ENCODE data around the gene PIK3C3. TPM values are rescaled to one million over a fixed set of nuclear protein-coding genes. Genes with fewer than 3 reads are reported as not detected.
A peak's percentile ranks its signal among the peaks of the same experiment; 100 is the strongest.

PIK3C3 gene
- polyA plus RNA-seq, 1 of the 3 experiments (the other 2 are of a cell fraction): 26.9 TPM

GRCh38 chr18:42041793-42042192, 86.8 kb downstream of the PIK3C3 start:
- H2AFZ ChIP-seq (ENCODE audit: low read depth): no peak overlapping the region
- WGBS (ENCODE audit: low lambda C conversion rate): 94% methylated on average over 1 of the region's 1 CpG
- H3F3A ChIP-seq (replicated peaks; ENCODE audit: insufficient read depth): peaks cover 40% of the 10 kb centered on the region
- no peak overlapping the region for H3K4me3 ChIP-seq (ENCODE audit: low read depth in 2 of 2, low read length in 1 of 2)
- ChIA-PET CTCF (interaction anchor here (1.9 to 6.7 kb wide), 3 partner anchors 9 to 15 kb away, joined by 4 to 54 read pairs (median 22); no protein-coding TSS in a partner anchor), POLR2A (no interaction called here)
- DNase-seq: no peak
- no peaks in the 10 kb centered on the region for H3K27me3 ChIP-seq (ENCODE audit: insufficient read depth)
- no peaks in the 10 kb centered on the region for H3K9me2 ChIP-seq
- H3K4me1 ChIP-seq (ENCODE audit: control insufficient read depth in 1 of 2, insufficient read depth in 2 of 2, low read depth in 1 of 2, low read length in 1 of 2): peaks cover 3 to 21% of the 10 kb centered on the region in 2 experiments; a peak in 2 of 4 replicates
- H3K36me3 ChIP-seq (replicated peaks in 1 of 2; ENCODE audit: control insufficient read depth in 1 of 2, insufficient read depth in 2 of 2, low read length in 1 of 2): peaks cover 71 to 81% of the 10 kb centered on the region in 2 experiments
- H3K9me3 ChIP-seq: no peaks in the 10 kb centered on the region
- H3K27ac ChIP-seq (ENCODE audit: low read depth in 2 of 2, low read length in 1 of 2): no peak overlapping the region
- TF ChIP-seq EZH2phosphoT487 (IDR thresholded peaks at IDR 0.05; ENCODE audit: borderline replicate concordance, low read depth): no peak
- no peaks in the 10 kb centered on the region for H4K20me1 ChIP-seq (ENCODE audit: insufficient read depth)
- H3K9ac ChIP-seq: no peak overlapping the region
- H3K4me2 ChIP-seq: no peak overlapping the region
- H3K79me2 ChIP-seq (ENCODE audit: insufficient read depth): no peaks in the 10 kb centered on the region

- H3F3A ChIP-seq (replicated peaks; ENCODE audit: insufficient read depth): peaks cover 22% of the 10 kb centered on the region
- H3K9me3 ChIP-seq: no peaks in the 10 kb centered on the region
- H3K27me3 ChIP-seq (ENCODE audit: insufficient read depth): no peaks in the 10 kb centered on the region
- no peak overlapping the region for H3K4me3 ChIP-seq (ENCODE audit: low read depth in 2 of 2, low read length in 1 of 2)
- H3K9me2 ChIP-seq: no peaks in the 10 kb centered on the region
- H3K36me3 ChIP-seq (replicated peaks in 1 of 2; ENCODE audit: control insufficient read depth in 1 of 2, insufficient read depth in 2 of 2, low read length in 1 of 2): peaks cover 70 to 80% of the 10 kb centered on the region in 2 experiments
- TF ChIP-seq GATA2 (CRISPR knock-in tag; IDR thresholded peaks at IDR 0.05) (no peak), GABPA (IDR thresholded peaks at IDR 0.05; ENCODE audit: low read depth) (no peak), CTCF (IDR thresholded peaks at IDR 0.05) (no peak), PBX3 (IDR thresholded peaks at IDR 0.05) (no peak), RCOR1 (IDR thresholded peaks at IDR 0.05; ENCODE audit: low read length) (no peak), FOSL2 (IDR thresholded peaks at IDR 0.05; ENCODE audit: borderline replicate concordance, low read depth) (no peak), ELF1 (IDR thresholded peaks at IDR 0.05) (no peak), POLR2AphosphoS5 (IDR thresholded peaks at IDR 0.05; ENCODE audit: low read depth, low read length) (no peak), CHD2 (IDR thresholded peaks at IDR 0.05; ENCODE audit: low read length, partially characterized antibody) (no peak), RXRA (IDR thresholded peaks at IDR 0.05; ENCODE audit: borderline replicate concordance, low read depth) (no peak), FOXM1 (IDR thresholded peaks at IDR 0.05; ENCODE audit: low read depth) (no peak), NRF1 (IDR thresholded peaks at IDR 0.05; ENCODE audit: low read depth, low read length) (no peak), REST (IDR thresholded peaks at IDR 0.05; ENCODE audit: low read depth, low read length) (no peak), MXI1 (IDR thresholded peaks at IDR 0.05; ENCODE audit: low read depth, low read length) (no peak), SIN3A (IDR thresholded peaks at IDR 0.05; ENCODE audit: borderline replicate concordance, low read depth, low read length) (no peak), TEAD4 (IDR thresholded peaks at IDR 0.05; ENCODE audit: borderline replicate concordance, insufficient read depth) (no peak), MAX (IDR thresholded peaks at IDR 0.05; ENCODE audit: low read depth) (no peak), IRF3 (IDR thresholded peaks at IDR 0.05; ENCODE audit: low read depth, low read length) (no peak), MEF2A (IDR thresholded peaks at IDR 0.05; ENCODE audit: borderline replicate concordance, low read depth) (no peak)
- ChIA-PET CTCF (interaction anchor here (0.8 to 1.5 kb wide), 2 partner anchors 17 to 21 kb away, joined by 3 to 7 read pairs; no protein-coding TSS in a partner anchor), POLR2A (no interaction called here)
- H3K27ac ChIP-seq (ENCODE audit: low read depth in 2 of 2, low read length in 1 of 2): peak overlapping the region in 1 of 2 experiments; percentile 18; a peak in 1 of 4 replicates
- no peak for DNase-seq
- WGBS (ENCODE audit: low lambda C conversion rate): 82% methylated on average over 1 of the region's 1 CpG
- H3K9ac ChIP-seq: no peak overlapping the region
- H3K4me1 ChIP-seq (ENCODE audit: control insufficient read depth in 1 of 2, insufficient read depth in 2 of 2, low read depth in 1 of 2, low read length in 1 of 2): peaks cover 0 to 19% of the 10 kb centered on the region in 2 experiments; a peak in 2 of 4 replicates
- H3K79me2 ChIP-seq (ENCODE audit: insufficient read depth): no peaks in the 10 kb centered on the region
- no peaks in the 10 kb centered on the region for H4K20me1 ChIP-seq (ENCODE audit: insufficient read depth)
- no peak overlapping the region for H2AFZ ChIP-seq (ENCODE audit: low read depth)
- H3K4me2 ChIP-seq: no peak overlapping the region
These were observed 90.3 kb downstream of the PIK3C3 start for GRCh38 chr18:42045346-42045745.

Data from SK-N-SH (cell line).